K562 (cell line): Measurements from ENCODE around the gene ARHGEF7. TPM values are rescaled to one million over a fixed set of nuclear protein-coding genes. Genes with fewer than 3 reads are reported as not detected.

ENCODE experiments used
- ATAC-seq: fragments of 200-7000 bp; cut with Tn5 transposase; 3 replicates; pipeline ENCODE4 v1.9.1; 2020; ENCODE audit warnings: moderate library complexity
- BruUV-seq: library from RNA; stranded (reverse); fragments of 400-500 nt; replicated peaks from 2 replicates; lab custom pipeline; 2021; lab: Mats Ljungman, UMichigan
- CTCF ChIA-PET: fragments of 300-600 bp; formaldehyde crosslinking; extraction: SDS; loops from one replicate; lab custom pipeline; 2021; ENCODE audit warnings: low intra/inter-chr PET ratio; lab: Yijun Ruan, JAX
- POLR2A ChIA-PET: fragments of 300-600, 350-650 bp; sonication (Branson Sonifier 250); formaldehyde crosslinking; extraction: SDS; loops from one replicate; lab custom pipeline; 2021; ENCODE audit warnings: antibody characterized with exemption, inconsistent platforms; lab: Yijun Ruan, JAX
- DNase-seq, 4 experiments: peaks; one replicate each; pipeline versions ENCODE4 v3.0.0 to v3.0.0-alpha.2; 2011 to 2018; ENCODE audit warnings: low spot score in 3 of 4, mixed read lengths in 3 of 4; ENCODE audit errors: extremely low read depth in 1 of 4
- FAIRE-seq: peaks from 2 replicates; lab custom pipeline; 2011; peaks lifted over from hg19 to GRCh38; lab: Jason Lieb, UNC
- H2AFZ ChIP-seq: 2 replicates; pipeline ENCODE4 v1.6.0; 2011; ENCODE audit warnings: low read depth, low read length, control low read depth, inconsistent platforms
- H3K27ac ChIP-seq: fragments of 200-600 bp; 3 replicates; pipeline ENCODE4 v1.8.0; 2011; ENCODE audit warnings: low read depth, mild to moderate bottlenecking, control low read depth, inconsistent platforms, low read length, moderate library complexity, mixed read lengths; ENCODE audit errors: extremely low read depth
- H3K27me3 ChIP-seq, 2 experiments: fragments of 300-600 bp in 1 of 2; 2 replicates in 1 of 2; 3 replicates in 1 of 2; pipeline versions ENCODE4 v1.6.0 to v1.8.0; 2011; ENCODE audit warnings: inconsistent platforms in 2 of 2, low read length in 2 of 2, mild to moderate bottlenecking in 1 of 2, mixed read lengths in 1 of 2, moderate library complexity in 1 of 2; ENCODE audit not compliant: control insufficient read depth in 2 of 2, insufficient read depth in 2 of 2
- H3K36me3 ChIP-seq: fragments of 300-600 bp; 3 replicates; pipeline ENCODE4 v1.8.0; 2011; ENCODE audit warnings: mild to moderate bottlenecking, low read length, inconsistent platforms; ENCODE audit not compliant: control insufficient read depth, insufficient read depth
- H3K4me1 ChIP-seq, 2 experiments: fragments of 200-600 bp in 1 of 2; replicated peaks in 1 of 2; 2 replicates in 1 of 2; 3 replicates in 1 of 2; pipeline versions ENCODE4 v1.5.1 to v1.8.0; 2011; ENCODE audit warnings: inconsistent platforms in 2 of 2, low read length in 2 of 2, mild to moderate bottlenecking in 1 of 2, mixed read lengths in 1 of 2, moderate library complexity in 1 of 2; ENCODE audit not compliant: control insufficient read depth in 2 of 2, insufficient read depth in 2 of 2
- H3K4me2 ChIP-seq: 2 replicates; pipeline ENCODE4 v1.6.1; 2011; ENCODE audit warnings: low read length, control low read depth, inconsistent platforms, mixed read lengths; ENCODE audit not compliant: insufficient read depth
- H3K4me3 ChIP-seq: fragments of 200-600 bp; sonication (generic), shearing (Covaris generic); 2 replicates; pipeline ENCODE4 v1.5.1; 2016; ENCODE audit warnings: control low read depth, inconsistent platforms
- H3K79me2 ChIP-seq: fragments of 200-600 bp; 3 replicates; pipeline ENCODE4 v1.8.0; 2011; ENCODE audit warnings: low read length, inconsistent platforms; ENCODE audit not compliant: control insufficient read depth, insufficient read depth
- H3K9ac ChIP-seq, 2 experiments: 2 replicates each; pipeline versions ENCODE4 v1.6.0 to v1.6.1; 2011; ENCODE audit warnings: low read depth in 2 of 2, low read length in 2 of 2, control low read depth in 1 of 2, inconsistent platforms in 1 of 2, mild to moderate bottlenecking in 1 of 2, mixed read lengths in 1 of 2; ENCODE audit not compliant: insufficient read depth in 1 of 2
- H3K9me1 ChIP-seq: one replicate; pipeline ENCODE4 v1.6.0; 2011; ENCODE audit warnings: inconsistent platforms, mild to moderate bottlenecking, low read length, moderate library complexity; ENCODE audit not compliant: control insufficient read depth, insufficient read depth
- H3K9me3 ChIP-seq: replicated peaks from 2 replicates; pipeline ENCODE4 v1.5.1; 2011; ENCODE audit warnings: low read depth, low read length, inconsistent platforms; ENCODE audit not compliant: control insufficient read depth, insufficient read depth
- H4K20me1 ChIP-seq: replicated peaks from 2 replicates; pipeline ENCODE4 v1.6.1; 2011; ENCODE audit warnings: low read length, inconsistent platforms, mixed read lengths; ENCODE audit not compliant: control insufficient read depth, insufficient read depth
- ARID3B ChIP-seq: fragments of 250-450 bp; sonication (Bioruptor Pico); IDR thresholded peaks from 2 replicates; pipeline ENCODE4 v1.4.0; 2020; ENCODE audit warnings: borderline replicate concordance
- BDP1 ChIP-seq: IDR thresholded peaks from 3 replicates; pipeline ENCODE4 v1.6.1; 2011; ENCODE audit not compliant: insufficient read length, insufficient read depth
- CTCF ChIP-seq, 3 experiments: IDR thresholded peaks in 2 of 3; conservative IDR thresholded peaks in 1 of 3; 2 replicates each; pipeline ENCODE4 v1.5.1; 2011 to 2012; ENCODE audit warnings: low read length in 3 of 3, mild to moderate bottlenecking in 3 of 3, control low read depth in 2 of 3, improper control_type of control experiment in 1 of 3, inconsistent platforms in 1 of 3, low read depth in 1 of 3, mixed read lengths in 1 of 3, moderate library complexity in 1 of 3; ENCODE audit not compliant: insufficient read depth in 2 of 3
- HSF4 ChIP-seq: fragments of 250-450 bp; sonication (Bioruptor Pico); IDR thresholded peaks from 2 replicates; pipeline ENCODE4 v2.1.2; 2022; ENCODE audit warnings: mild to moderate bottlenecking, moderate library complexity, borderline replicate concordance
- KLF10 ChIP-seq: fragments of 250-450 bp; sonication (Bioruptor Pico); IDR thresholded peaks from 2 replicates; pipeline ENCODE4 v1.6.1; 2021; ENCODE audit warnings: matching md5 sums
- KLF6 ChIP-seq: fragments of 250-450 bp; sonication (Bioruptor Pico); IDR thresholded peaks from 2 replicates; pipeline ENCODE4 v1.4.0; 2020; ENCODE audit warnings: mild to moderate bottlenecking, moderate library complexity, borderline replicate concordance
- MCM2 ChIP-seq: fragments of 450-650 bp; IDR thresholded peaks from 2 replicates; pipeline ENCODE4 v1.6.1; 2017; ENCODE audit warnings: low read depth, mild to moderate bottlenecking
- MEIS2 ChIP-seq: fragments of 450-650 bp; IDR thresholded peaks from 2 replicates; pipeline ENCODE4 v1.6.1; 2014; ENCODE audit warnings: mild to moderate bottlenecking; ENCODE audit not compliant: partially characterized antibody
- NFIC ChIP-seq: fragments of 450-650 bp; IDR thresholded peaks from 2 replicates; pipeline ENCODE4 v1.6.1; 2017; ENCODE audit warnings: mild to moderate bottlenecking, inconsistent platforms
- NR4A1 ChIP-seq, 2 experiments: fragments of 250-450 bp in 1 of 2; fragments of 450-650 bp in 1 of 2; sonication (Bioruptor Pico) in 1 of 2; IDR thresholded peaks; 2 replicates each; pipeline versions ENCODE4 v1.4.0 to v1.6.1; 2016 to 2020; ENCODE audit warnings: mild to moderate bottlenecking in 2 of 2, missing compliant biosample characterization in 1 of 2, missing genetic modification characterization in 1 of 2, moderate library complexity in 1 of 2
- RAD21 ChIP-seq, 2 experiments: fragments of 250-450 bp in 1 of 2; fragments of 450-650 bp in 1 of 2; sonication (Bioruptor Pico) in 1 of 2; formaldehyde crosslinking in 1 of 2; IDR thresholded peaks in 1 of 2; conservative IDR thresholded peaks in 1 of 2; 2 replicates each; pipeline versions ENCODE4 v1.4.0 to v1.8.0; 2020 to 2022; ENCODE audit warnings: mild to moderate bottlenecking in 2 of 2, moderate library complexity in 1 of 2
- SMC3 ChIP-seq: conservative IDR thresholded peaks from 2 replicates; pipeline ENCODE4 v1.6.1; 2011; ENCODE audit warnings: low read depth, low read length, improper control_type of control experiment; ENCODE audit not compliant: insufficient read depth
- TAF1 ChIP-seq: IDR thresholded peaks from 2 replicates; pipeline ENCODE4 v1.6.1; 2011; ENCODE audit warnings: mild to moderate bottlenecking, low read length, moderate library complexity; ENCODE audit not compliant: insufficient read depth, control insufficient read depth, severe bottlenecking; ENCODE audit errors: extremely low read depth
- ZNF583 ChIP-seq: fragments of 250-450 bp; sonication (Bioruptor Pico); IDR thresholded peaks from 2 replicates; pipeline ENCODE4 v1.4.0; 2020
- WGBS: fragments of 100-300 bp; shearing (Covaris generic); methylation state at CpG from one replicate; pipeline ENCODE4 v1.1.6; 2016; ENCODE audit warnings: low coverage, mixed read lengths; ENCODE audit not compliant: insufficient coverage; ENCODE audit errors: missing lambda C conversion rate; 5-methylcytosine and 5-hydroxymethylcytosine counted together
- in situ Hi-C: fragments of 300-500 bp; cut with MboI; formaldehyde crosslinking; loops from 4 replicates; pipeline ENCODE4 v1.15.0; 2018; ENCODE audit warnings: inconsistent platforms, mixed read lengths
- intact Hi-C: fragments of 100-400 bp; cut with micrococcal nuclease; formaldehyde crosslinking; loops from 2 replicates; pipeline ENCODE4 v1.14.2; 2022
- polyA plus RNA-seq, 8 experiments: library from polyadenylated mRNA; depleted of rRNA in 4 of 8; stranded (reverse) in 5 of 8; unstranded in 3 of 8; fragments of >200 nt; fragmentation: Nextera tagmentation in 2 of 8; fragmentation: Illumina TruSeq in 1 of 8; extraction: Ambion mirVana in 2 of 8; extraction: Trizol in 1 of 8; gene quantifications; 2 replicates each; pipeline versions ENCODE4 v1.2.1 to v1.2.3, GENCODE V29; 2011 to 2014; ENCODE audit warnings: inconsistent platforms in 1 of 8, missing spikeins in 1 of 8
- total RNA-seq, 7 experiments: library from RNA; depleted of rRNA in 6 of 7; stranded (reverse); fragments of >200 nt in 6 of 7; fragmentation: Illumina TruSeq in 2 of 7; extraction: Trizol in 2 of 7; gene quantifications; 2 replicates each; pipeline versions ENCODE4 v1.2.1 to v1.2.3, GENCODE V29; 2011 to 2021; ENCODE audit warnings: low replicate concordance in 1 of 7
- TF ChIP-seq, protein P1 (sequence below): sonication (generic); formaldehyde crosslinking; IDR thresholded peaks from 2 replicates; pipeline ENCODE4 v1.8.1; 2023; ENCODE audit warnings: mild to moderate bottlenecking, missing genetic modification reagents

Gene ARHGEF7
- total and polyA plus RNA-seq, 9 of the 15 experiments (the other 6 are each of a cell fraction or from before 2014, with no cell fraction given) = 2.1 to 26.8 (median 17.5) TPM

GRCh38 chr13:111344471-111345191 is 229.5 kb downstream of the ARHGEF7 start:
- CTCF ChIA-PET = interaction anchor here (0.7 kb wide), 1 partner anchor 135 kb away, joined by 3 read pairs; no protein-coding TSS in a partner anchor
- peak; percentile 96 for ATAC-seq

More at GRCh38 chr13:111344471-111345191, 229.5 kb downstream of the ARHGEF7 start:
- no peak overlapping the region for H3K4me2 ChIP-seq
- no peaks in the 10 kb centered on the region for H3K36me3 ChIP-seq
- no peaks in the 10 kb centered on the region for H3K9me1 ChIP-seq
- peaks cover 3 to 56% of the 10 kb centered on the region in 2 experiments; a peak in 4 of 5 replicates for H3K27me3 ChIP-seq
- no TSS peak for BruUV-seq
- TF ChIP-seq ZNF583 (no peak), NFIC (peak; percentile 39; the same call in 1 of the 2 replicates), BDP1 (no peak), NR4A1 (CRISPR knock-in tag; IDR thresholded peaks at IDR 0.05) (no peak), NR4A1 (tag; IDR thresholded peaks at IDR 0.05) (no peak), MEIS2 (no peak), TAF1 (no peak), SMC3 (0 out of 2 replicates have a peak, but pooled peaks have one; percentile 18), CTCF (IDR thresholded peaks at IDR 0.05 in 2 of 3, conservative IDR thresholded peaks at IDR 0.05 in 1 of 3; ENCODE audit: insufficient read depth in 2 of 3, low read depth in 1 of 3, low read length in 3 of 3) (peak; percentile 39 to 59 (median 41)), RAD21 (CRISPR knock-in tag; conservative IDR thresholded peaks at IDR 0.05 in 1 of 2, IDR thresholded peaks at IDR 0.05 in 1 of 2) (peak in 1 of 2 experiments; percentile 29; a peak in 2 of 4 replicates), KLF6 (CRISPR knock-in tag) (no peak), KLF10 (CRISPR knock-in tag) (no peak), MCM2 (no peak), HSF4 (CRISPR knock-in tag) (no peak), ARID3B (CRISPR knock-in tag) (no peak)
- TF ChIP-seq, protein P1, sequence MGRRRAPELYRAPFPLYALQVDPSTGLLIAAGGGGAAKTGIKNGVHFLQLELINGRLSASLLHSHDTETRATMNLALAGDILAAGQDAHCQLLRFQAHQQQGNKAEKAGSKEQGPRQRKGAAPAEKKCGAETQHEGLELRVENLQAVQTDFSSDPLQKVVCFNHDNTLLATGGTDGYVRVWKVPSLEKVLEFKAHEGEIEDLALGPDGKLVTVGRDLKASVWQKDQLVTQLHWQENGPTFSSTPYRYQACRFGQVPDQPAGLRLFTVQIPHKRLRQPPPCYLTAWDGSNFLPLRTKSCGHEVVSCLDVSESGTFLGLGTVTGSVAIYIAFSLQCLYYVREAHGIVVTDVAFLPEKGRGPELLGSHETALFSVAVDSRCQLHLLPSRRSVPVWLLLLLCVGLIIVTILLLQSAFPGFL (CRISPR knock-in tag) = no peak
- DNase-seq = peak; percentile 15 to 39 (median 21)
- in situ Hi-C loops (no loop called here), intact Hi-C loops (no loop called here)
- H3K4me1 ChIP-seq = no peaks in the 10 kb centered on the region; a peak in 1 of 5 replicates
- H4K20me1 ChIP-seq = no peaks in the 10 kb centered on the region
- no peak overlapping the region for H3K4me3 ChIP-seq
- FAIRE-seq = no peak
- POLR2A ChIA-PET = no interaction called here
- H3K27ac ChIP-seq = no peak overlapping the region
- H3K79me2 ChIP-seq = no peaks in the 10 kb centered on the region
- no peak overlapping the region for H2AFZ ChIP-seq
- no peaks in the 10 kb centered on the region for H3K9me3 ChIP-seq
- H3K9ac ChIP-seq = no peak overlapping the region
- 4% methylated on average over 22 of the region's 25 CpGs for WGBS
